OCI-M2 (cell line): ENCODE data around the gene TMX2.
"Not testable (repeated sequence)": the region's sequence is repeated elsewhere in the genome, so short reads cannot be mapped to it uniquely, and the experiment has no call there.

Source experiments
- DNase-seq: peaks from one replicate; lab custom pipeline; 2025; ENCODE audit not compliant: unreplicated experiment; lab: John Stamatoyannopoulos, UW

Gene TMX2

GRCh38 chr11:57712256-57713150 lies at the start of gene TMX2:
TSS of gene TMX2 (plus strand) at chr11:57712593. CDS start at chr11:57712619, 26 bp downstream.
- peak; percentile 86 for DNase-seq

GRCh38 chr11:57662893-57663292 lies 49.5 kb upstream of the TMX2 start:
- DNase-seq = no peak

DNA sequence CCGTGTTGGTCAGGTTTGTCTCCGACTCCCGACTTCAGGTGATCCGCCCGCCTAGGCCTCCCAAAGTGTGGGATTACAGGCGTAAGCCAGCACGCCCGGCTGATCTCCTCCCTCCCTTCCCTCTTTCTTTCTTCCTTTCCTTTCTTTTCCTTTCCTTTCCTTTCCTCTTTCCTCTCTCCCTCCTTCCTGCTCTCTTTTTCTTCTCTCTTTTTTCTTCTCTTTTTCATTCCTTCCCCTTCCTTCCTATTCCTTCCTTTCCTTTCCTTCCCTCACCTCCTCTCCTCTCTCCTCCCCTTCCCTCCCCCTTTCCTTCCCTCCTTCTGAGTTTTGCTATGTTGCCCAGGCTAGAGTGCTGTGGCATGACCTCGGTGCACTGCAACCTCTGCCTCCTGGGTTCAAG lies 48.4 kb upstream of the TMX2 start:
- DNase-seq = no peak

GRCh38 chr11:57667117-57667735 lies 45.2 kb upstream of the TMX2 start:
- peak; percentile 93 for DNase-seq

GRCh38 chr11:57667736-57668433 lies 44.5 kb upstream of the TMX2 start, which contains the start of gene ZDHHC5:
TSS of gene ZDHHC5 (plus strand) at chr11:57668114. CDS start at chr11:57673091, 4,977 bp downstream.
- peak; percentile 93 for DNase-seq

GRCh38 chr11:57668434-57668782 lies 44.0 kb upstream of the TMX2 start:
- no peak for DNase-seq

GRCh38 chr11:57674251-57674650 lies 38.1 kb upstream of the TMX2 start:
- DNase-seq = no peak

DNA sequence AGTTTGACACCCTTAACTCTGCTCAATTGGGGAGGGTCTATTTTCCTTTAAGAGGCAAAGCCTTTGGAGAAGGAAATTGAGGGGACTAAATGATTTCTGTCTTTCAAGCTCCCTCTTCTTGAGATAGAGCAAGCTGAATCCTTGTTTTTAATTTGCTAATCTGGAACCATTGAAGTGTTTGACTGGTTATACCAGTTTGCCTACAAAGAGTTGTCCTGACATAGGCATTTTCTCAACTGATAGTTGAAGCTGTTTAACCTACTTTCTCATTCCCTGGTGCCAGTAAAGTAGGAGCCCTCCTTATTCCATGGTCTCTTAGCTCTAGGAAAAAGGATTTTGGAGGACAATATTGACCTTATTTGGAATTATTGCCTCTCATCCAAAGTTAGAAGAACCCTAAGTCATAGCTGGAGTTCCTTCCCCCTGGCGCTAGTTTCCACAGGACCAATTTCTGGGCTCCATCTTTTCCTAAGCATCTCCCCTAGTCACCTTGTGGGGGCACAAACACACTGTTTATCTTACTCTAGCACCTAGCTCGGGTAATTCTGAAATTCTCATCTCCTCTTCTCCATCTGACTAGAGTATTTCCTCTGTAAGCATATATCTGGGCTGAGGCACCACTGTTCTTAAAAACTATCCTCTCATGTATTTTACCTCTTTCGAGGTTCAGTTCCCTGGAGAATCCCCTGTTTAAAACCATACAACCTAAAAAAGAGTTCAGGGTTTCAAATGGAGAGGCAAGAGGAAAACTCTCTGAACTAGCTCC lies 37.0 kb upstream of the TMX2 start:
- DNase-seq = no peak

DNA sequence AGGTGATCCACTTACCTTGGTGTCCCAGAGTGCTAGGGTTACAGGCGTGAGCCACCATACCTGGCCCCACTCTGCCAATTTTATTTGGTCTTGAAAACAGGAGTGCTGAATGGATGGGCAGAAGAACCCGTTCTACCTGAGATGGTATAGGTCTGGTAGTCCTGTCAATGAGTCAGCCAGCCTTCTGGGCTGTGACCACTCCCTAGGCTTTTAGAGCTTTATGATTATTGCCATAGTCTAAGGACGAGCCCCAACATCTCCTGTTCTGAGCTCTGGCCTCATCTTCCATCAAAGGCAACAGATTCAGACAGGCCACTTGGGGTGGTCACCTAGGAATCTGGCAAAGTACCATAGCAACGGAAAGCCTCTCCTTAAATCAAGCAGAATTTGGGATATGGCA lies 33.0 kb upstream of the TMX2 start:
- DNase-seq = no peak

DNA sequence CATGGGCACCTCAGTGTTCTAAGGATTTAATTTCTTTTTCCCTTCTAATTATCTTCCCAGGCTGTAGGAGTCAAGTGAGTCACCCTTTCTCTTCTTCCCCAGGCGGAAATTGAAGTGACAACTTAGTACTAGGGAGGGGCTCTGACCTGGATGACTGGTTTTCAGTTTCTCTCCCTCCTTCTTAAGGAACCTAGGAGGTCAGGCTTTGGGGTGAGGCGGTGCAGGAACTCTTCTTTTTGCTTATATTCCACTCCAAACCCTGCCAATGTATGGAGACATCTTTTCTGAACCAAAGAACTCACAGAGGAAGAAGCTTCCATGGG lies 31.9 kb upstream of the TMX2 start:
- DNase-seq = no peak

GRCh38 chr11:57681168-57681567 lies 31.2 kb upstream of the TMX2 start:
- DNase-seq = no peak

GRCh38 chr11:57690474-57690873 lies 21.9 kb upstream of the TMX2 start:
- DNase-seq = not testable (repeated sequence)

DNA sequence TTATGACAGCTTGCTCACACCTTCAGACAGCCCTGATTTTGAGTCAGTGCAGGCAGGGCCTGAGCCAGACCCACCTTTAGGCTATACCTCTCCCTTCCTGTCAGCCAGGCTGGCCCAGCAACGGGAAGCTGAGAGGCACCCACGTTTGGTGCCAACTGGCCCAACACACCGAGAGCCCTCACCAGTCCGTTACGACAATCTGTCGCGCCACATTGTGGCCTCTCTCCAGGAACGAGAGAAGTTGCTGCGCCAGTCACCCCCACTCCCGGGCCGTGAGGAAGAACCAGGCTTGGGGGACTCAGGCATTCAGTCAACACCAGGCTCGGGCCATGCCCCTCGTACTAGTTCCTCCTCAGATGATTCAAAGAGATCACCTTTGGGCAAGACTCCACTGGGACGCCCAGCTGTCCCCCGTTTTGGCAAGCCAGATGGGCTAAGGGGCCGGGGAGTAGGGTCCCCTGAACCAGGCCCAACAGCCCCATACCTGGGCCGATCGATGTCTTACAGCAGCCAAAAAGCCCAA lies 13.5 kb upstream of the TMX2 start:
- DNase-seq = no peak

DNA sequence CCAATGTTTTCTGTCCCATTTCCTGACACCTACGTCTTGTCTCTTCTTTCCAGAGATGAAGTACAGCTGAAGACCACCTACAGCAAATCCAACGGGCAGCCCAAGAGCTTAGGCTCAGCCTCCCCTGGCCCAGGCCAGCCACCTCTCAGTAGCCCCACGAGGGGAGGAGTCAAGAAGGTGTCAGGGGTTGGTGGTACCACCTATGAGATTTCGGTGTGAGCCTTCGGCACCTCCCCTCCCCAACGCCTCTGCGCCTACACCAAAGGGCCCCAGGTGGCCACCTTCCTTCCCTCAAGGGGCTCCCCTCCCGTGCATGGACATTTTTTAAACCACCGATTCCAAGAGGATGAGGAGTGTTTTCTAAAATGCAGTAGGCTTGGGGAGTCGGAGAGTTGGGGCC lies 12.6 kb upstream of the TMX2 start:
- no peak for DNase-seq

DNA sequence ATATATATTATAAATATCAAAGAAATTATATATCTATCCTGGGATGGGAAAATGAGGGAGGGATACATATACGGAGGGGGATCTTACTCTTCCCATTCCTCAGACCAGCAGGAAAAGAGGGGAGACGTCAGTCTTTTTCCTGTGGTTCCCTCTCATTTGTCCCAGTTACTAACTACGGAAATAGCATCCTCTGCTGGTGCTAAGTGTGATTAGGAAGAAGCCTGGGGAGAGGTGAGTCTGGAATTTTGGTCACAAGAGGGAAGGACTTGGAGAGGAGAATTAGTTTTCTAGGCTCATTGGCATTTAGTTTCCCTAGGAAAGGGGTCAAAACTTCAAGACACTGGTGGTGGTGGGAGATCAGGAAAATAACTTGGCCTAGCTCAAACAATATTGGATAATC lies 12.0 kb upstream of the TMX2 start:
- no peak for DNase-seq

DNA sequence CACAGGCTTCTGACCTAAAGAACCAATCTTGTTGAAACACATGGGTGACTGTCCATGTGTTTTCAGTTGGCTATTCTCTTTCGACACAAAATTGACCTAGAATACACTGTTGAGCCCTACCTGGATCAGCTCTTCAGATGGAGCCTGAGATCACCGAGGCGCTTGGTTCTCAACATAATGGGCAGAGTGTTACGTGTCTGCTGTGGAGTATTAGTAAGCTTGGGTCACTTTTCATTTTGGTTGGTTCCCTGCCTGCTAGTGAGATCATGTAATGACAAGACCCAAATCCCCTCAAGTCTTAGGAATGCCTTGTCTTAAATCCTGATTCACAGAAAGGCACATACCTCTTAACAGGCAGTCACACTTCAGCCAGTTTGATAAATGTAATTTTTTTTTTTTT lies 9.1 kb upstream of the TMX2 start:
- DNase-seq = no peak

GRCh38 chr11:57704932-57705331 lies 7.5 kb upstream of the TMX2 start:
- no peak for DNase-seq

GRCh38 chr11:57705432-57705831 lies 7.0 kb upstream of the TMX2 start:
- DNase-seq = not testable (repeated sequence)

GRCh38 chr11:57709802-57710367 lies 2.5 kb upstream of the TMX2 start:
- DNase-seq = no peak

GRCh38 chr11:57711414-57712255 lies 758 bp upstream of the TMX2 start, which contains the start of gene MED19:
TSS of gene MED19 (minus strand) at chr11:57712215. CDS start at chr11:57712179, 36 bp downstream.
- no peak for DNase-seq
